Panc1 (cell line): ENCODE measurements around the gene AKAP7. TPM values are rescaled to one million over a fixed set of nuclear protein-coding genes. Genes with fewer than 3 reads are reported as not detected.

Source experiments
- ATAC-seq: fragments of 200-7000 bp; cut with Tn5 transposase; 2 replicates; pipeline ENCODE4 v1.9.1; 2020; ENCODE audit warnings: mild to moderate bottlenecking, moderate library complexity
- BruUV-seq: library from RNA; stranded (reverse); fragments of 400-500 nt; replicated peaks from 2 replicates; lab custom pipeline; 2021; lab: Mats Ljungman, UMichigan
- CTCF ChIA-PET: fragments of 300-600 bp; sonication (Branson Sonifier 250); formaldehyde crosslinking; loops from one replicate; lab custom pipeline; 2022; ENCODE audit warnings: antibody characterized with exemption; lab: Charles Lee
- POLR2A ChIA-PET: fragments of 300-600 bp; sonication (Branson Sonifier 250); formaldehyde crosslinking; loops from one replicate; lab custom pipeline; 2022; ENCODE audit warnings: antibody characterized with exemption; lab: Charles Lee
- DNase-seq: peaks from one replicate; pipeline ENCODE4 v3.0.0-alpha.2; 2010; ENCODE audit warnings: low read depth, low spot score
- H3K27ac ChIP-seq: 2 replicates; pipeline ENCODE4 v1.5.1; 2011; ENCODE audit warnings: mild to moderate bottlenecking, low read length, inconsistent platforms
- H3K27me3 ChIP-seq: fragments of 200-500 bp; sonication (Bioruptor generic); 2 replicates; pipeline ENCODE4 v1.6.0; 2014; ENCODE audit warnings: low read length, inconsistent platforms; ENCODE audit not compliant: control insufficient read depth, insufficient read depth
- H3K36me3 ChIP-seq: fragments of 200-500 bp; sonication (Bioruptor generic); 2 replicates; pipeline ENCODE4 v1.5.1; 2014; ENCODE audit warnings: inconsistent platforms, mild to moderate bottlenecking, low read length, moderate library complexity; ENCODE audit not compliant: control insufficient read depth, insufficient read depth
- H3K4me1 ChIP-seq: 2 replicates; pipeline ENCODE4 v1.5.1; 2011; ENCODE audit warnings: inconsistent platforms, mild to moderate bottlenecking, low read length, moderate library complexity; ENCODE audit not compliant: control insufficient read depth, insufficient read depth
- H3K4me3 ChIP-seq, 2 experiments: 2 replicates each; pipeline ENCODE4 v1.5.1; 2011 to 2012; ENCODE audit warnings: low read depth in 2 of 2, low read length in 2 of 2, mild to moderate bottlenecking in 2 of 2, inconsistent platforms in 1 of 2, moderate library complexity in 1 of 2
- H3K9me3 ChIP-seq: fragments of 200-500 bp; sonication (Bioruptor generic); 2 replicates; pipeline ENCODE4 v1.5.1; 2014; ENCODE audit warnings: low read depth, mild to moderate bottlenecking, inconsistent platforms, low read length, moderate library complexity; ENCODE audit not compliant: control insufficient read depth, insufficient read depth
- POLR2AphosphoS5 ChIP-seq: IDR thresholded peaks from 2 replicates; pipeline ENCODE4 v1.6.1; 2012; ENCODE audit warnings: mild to moderate bottlenecking, low read depth, low read length, moderate library complexity
- SIN3A ChIP-seq: IDR thresholded peaks from 2 replicates; pipeline ENCODE4 v1.6.1; 2012; ENCODE audit warnings: low read depth, mild to moderate bottlenecking, low read length, moderate library complexity, borderline replicate concordance; ENCODE audit not compliant: insufficient read depth
- TCF7L2 ChIP-seq: IDR thresholded peaks from 2 replicates; pipeline ENCODE4 v1.6.1; 2011; ENCODE audit warnings: mild to moderate bottlenecking, low read depth, low read length, inconsistent platforms
- in situ Hi-C: cut with HindIII; loops from 2 replicates; pipeline ENCODE4 v1.10.0; 2016; ENCODE audit warnings: low sequenced_read_pairs, low pct_unique_long_range_greater_than_20kb
- intact Hi-C: fragments of 100-400 bp; cut with micrococcal nuclease; formaldehyde crosslinking; loops from one replicate; pipeline ENCODE4 v1.10.0; 2022; ENCODE audit not compliant: unreplicated experiment
- total RNA-seq: library from RNA; stranded (reverse); gene quantifications from one replicate; pipeline ENCODE4 v1.2.1, GENCODE V29; 2021; ENCODE audit not compliant: unreplicated experiment
- TF ChIP-seq, protein P1 (sequence below): fragments of 450-650 bp; IDR thresholded peaks from 2 replicates; pipeline ENCODE4 v1.5.1; 2017; ENCODE audit warnings: mild to moderate bottlenecking
- TF ChIP-seq, protein P2 (sequence below), 2 experiments: IDR thresholded peaks; 2 replicates each; pipeline ENCODE4 v1.6.1; 2011 to 2012; ENCODE audit warnings: low read depth in 2 of 2, control low read depth in 1 of 2, low read length in 1 of 2, mild to moderate bottlenecking in 1 of 2, moderate library complexity in 1 of 2; ENCODE audit not compliant: insufficient read depth in 1 of 2

Gene AKAP7
- total RNA-seq, 1 experiment from 2014 or later = 3.2 TPM

DNA sequence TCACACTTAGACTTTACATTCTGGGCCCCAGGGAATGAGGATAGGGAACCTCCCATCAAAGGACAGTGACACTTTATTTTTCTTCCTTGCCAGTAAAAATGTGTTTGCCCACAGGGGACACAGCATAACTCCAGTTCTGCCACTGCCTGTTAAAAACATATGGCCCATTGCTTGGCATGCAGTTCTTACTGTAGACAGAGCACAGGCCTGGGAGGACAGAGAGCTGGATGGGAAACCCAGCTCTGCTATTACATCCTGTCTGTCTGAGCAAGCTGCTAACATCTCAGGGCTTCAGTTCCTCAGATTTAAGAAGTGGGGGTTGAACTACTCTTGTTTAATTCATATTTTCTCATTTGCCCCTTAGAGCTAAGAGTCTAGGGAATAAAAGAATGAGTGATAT lies 120.2 kb downstream of the AKAP7 start:
- intact Hi-C loops = no loop called here
- in situ Hi-C loops = no loop called here
- POLR2A ChIA-PET = no interaction called here
- TF ChIP-seq, protein P1, sequence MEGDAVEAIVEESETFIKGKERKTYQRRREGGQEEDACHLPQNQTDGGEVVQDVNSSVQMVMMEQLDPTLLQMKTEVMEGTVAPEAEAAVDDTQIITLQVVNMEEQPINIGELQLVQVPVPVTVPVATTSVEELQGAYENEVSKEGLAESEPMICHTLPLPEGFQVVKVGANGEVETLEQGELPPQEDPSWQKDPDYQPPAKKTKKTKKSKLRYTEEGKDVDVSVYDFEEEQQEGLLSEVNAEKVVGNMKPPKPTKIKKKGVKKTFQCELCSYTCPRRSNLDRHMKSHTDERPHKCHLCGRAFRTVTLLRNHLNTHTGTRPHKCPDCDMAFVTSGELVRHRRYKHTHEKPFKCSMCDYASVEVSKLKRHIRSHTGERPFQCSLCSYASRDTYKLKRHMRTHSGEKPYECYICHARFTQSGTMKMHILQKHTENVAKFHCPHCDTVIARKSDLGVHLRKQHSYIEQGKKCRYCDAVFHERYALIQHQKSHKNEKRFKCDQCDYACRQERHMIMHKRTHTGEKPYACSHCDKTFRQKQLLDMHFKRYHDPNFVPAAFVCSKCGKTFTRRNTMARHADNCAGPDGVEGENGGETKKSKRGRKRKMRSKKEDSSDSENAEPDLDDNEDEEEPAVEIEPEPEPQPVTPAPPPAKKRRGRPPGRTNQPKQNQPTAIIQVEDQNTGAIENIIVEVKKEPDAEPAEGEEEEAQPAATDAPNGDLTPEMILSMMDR = no peak
- TF ChIP-seq SIN3A (no peak), TCF7L2 (no peak), POLR2AphosphoS5 (no peak)
- TF ChIP-seq, protein P2, sequence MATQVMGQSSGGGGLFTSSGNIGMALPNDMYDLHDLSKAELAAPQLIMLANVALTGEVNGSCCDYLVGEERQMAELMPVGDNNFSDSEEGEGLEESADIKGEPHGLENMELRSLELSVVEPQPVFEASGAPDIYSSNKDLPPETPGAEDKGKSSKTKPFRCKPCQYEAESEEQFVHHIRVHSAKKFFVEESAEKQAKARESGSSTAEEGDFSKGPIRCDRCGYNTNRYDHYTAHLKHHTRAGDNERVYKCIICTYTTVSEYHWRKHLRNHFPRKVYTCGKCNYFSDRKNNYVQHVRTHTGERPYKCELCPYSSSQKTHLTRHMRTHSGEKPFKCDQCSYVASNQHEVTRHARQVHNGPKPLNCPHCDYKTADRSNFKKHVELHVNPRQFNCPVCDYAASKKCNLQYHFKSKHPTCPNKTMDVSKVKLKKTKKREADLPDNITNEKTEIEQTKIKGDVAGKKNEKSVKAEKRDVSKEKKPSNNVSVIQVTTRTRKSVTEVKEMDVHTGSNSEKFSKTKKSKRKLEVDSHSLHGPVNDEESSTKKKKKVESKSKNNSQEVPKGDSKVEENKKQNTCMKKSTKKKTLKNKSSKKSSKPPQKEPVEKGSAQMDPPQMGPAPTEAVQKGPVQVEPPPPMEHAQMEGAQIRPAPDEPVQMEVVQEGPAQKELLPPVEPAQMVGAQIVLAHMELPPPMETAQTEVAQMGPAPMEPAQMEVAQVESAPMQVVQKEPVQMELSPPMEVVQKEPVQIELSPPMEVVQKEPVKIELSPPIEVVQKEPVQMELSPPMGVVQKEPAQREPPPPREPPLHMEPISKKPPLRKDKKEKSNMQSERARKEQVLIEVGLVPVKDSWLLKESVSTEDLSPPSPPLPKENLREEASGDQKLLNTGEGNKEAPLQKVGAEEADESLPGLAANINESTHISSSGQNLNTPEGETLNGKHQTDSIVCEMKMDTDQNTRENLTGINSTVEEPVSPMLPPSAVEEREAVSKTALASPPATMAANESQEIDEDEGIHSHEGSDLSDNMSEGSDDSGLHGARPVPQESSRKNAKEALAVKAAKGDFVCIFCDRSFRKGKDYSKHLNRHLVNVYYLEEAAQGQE (IDR thresholded peaks at IDR 0.05; ENCODE audit: insufficient read depth in 1 of 2, low read depth in 2 of 2, low read length in 1 of 2) = no peak
- Histone ChIP-seq H3K4me1 (peaks cover 3% of the 10 kb centered on the region), H3K9me3 (no peaks in the 10 kb centered on the region), H3K36me3 (no peaks in the 10 kb centered on the region), H3K27ac (no peak overlapping the region), H3K27me3 (no peaks in the 10 kb centered on the region), H3K4me3 (no peak overlapping the region)
- DNase-seq = no peak
- BruUV-seq = no TSS peak
- CTCF ChIA-PET = no interaction called here
- ATAC-seq = no peak

DNA sequence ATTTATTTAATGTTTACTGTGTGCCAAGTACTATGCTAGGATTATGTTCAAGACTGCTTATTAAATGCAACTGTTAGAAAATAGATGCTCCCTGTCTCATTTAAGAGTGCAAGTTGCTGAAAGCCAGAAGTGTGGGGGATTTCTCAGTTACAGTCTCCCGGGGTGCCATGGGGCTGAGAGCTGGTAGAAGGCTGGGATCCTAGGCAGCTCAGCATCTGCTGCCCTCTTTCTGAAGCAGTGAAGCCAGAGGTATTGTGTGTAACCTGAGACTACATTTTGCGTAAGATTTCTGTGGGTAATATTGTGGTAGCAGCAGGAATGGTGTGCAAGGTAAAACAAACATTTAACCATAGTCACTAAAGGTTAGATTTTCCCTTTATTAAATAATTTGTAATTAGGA lies 120.6 kb downstream of the AKAP7 start:
- Histone ChIP-seq H3K27me3 (no peaks in the 10 kb centered on the region), H3K9me3 (no peaks in the 10 kb centered on the region), H3K36me3 (no peaks in the 10 kb centered on the region), H3K4me1 (peaks cover 3% of the 10 kb centered on the region), H3K27ac (no peak overlapping the region), H3K4me3 (no peak overlapping the region)
- ChIA-PET POLR2A (no interaction called here), CTCF (no interaction called here)
- intact Hi-C loops = no loop called here
- no TSS peak for BruUV-seq
- ATAC-seq (no peak), DNase-seq (no peak)
- in situ Hi-C loops = no loop called here
- no peak for TF ChIP-seq SIN3A
- TF ChIP-seq, protein P1 = no peak
- no peak for TF ChIP-seq TCF7L2
